ENCODE measurements around the gene CNNM2.
"Not testable (repeated sequence)": the region's sequence is repeated elsewhere in the genome, so short reads cannot be mapped to it uniquely, and the experiment has no call there.

The CNNM2 gene

GRCh38 chr10:103042908-103043307, 124.8 kb downstream of the CNNM2 start:
- no peak for DNase-seq

- no peak for DNase-seq
Observed at GRCh38 chr10:103044942-103045489, 126.9 kb downstream of the CNNM2 start.

GRCh38 chr10:103045961-103046360, 127.9 kb downstream of the CNNM2 start:
- no peak for DNase-seq

- DNase-seq, result no peak
Observed at GRCh38 chr10:103047381-103047780, 129.3 kb downstream of the CNNM2 start.

- no peak for DNase-seq
Observed at GRCh38 chr10:103049237-103049636, 131.1 kb downstream of the CNNM2 start.

GRCh38 chr10:103053659-103054581, 135.8 kb downstream of the CNNM2 start:
- DNase-seq, result peak; percentile 45

GRCh38 chr10:103054621-103055020, 136.5 kb downstream of the CNNM2 start:
- peak; percentile 46 for DNase-seq

- no peak for DNase-seq
Observed at GRCh38 chr10:103055105-103055504, 137.0 kb downstream of the CNNM2 start.

- no peak for DNase-seq
Observed at GRCh38 chr10:103058034-103058433, 139.9 kb downstream of the CNNM2 start.

- DNase-seq, result no peak
Observed at GRCh38 chr10:103060575-103060974, 142.5 kb downstream of the CNNM2 start.

GRCh38 chr10:103062854-103063590, 144.9 kb downstream of the CNNM2 start:
- DNase-seq, result peak; percentile 70

GRCh38 chr10:103064956-103065355, 146.9 kb downstream of the CNNM2 start:
- DNase-seq, result no peak

- no peak for DNase-seq
Observed at GRCh38 chr10:103066141-103067098, 148.3 kb downstream of the CNNM2 start.

- DNase-seq, result not testable (repeated sequence)
Observed at GRCh38 chr10:103067099-103067477, 149.0 kb downstream of the CNNM2 start.

- no peak for DNase-seq
Observed at GRCh38 chr10:103067484-103067883, 149.4 kb downstream of the CNNM2 start.

GRCh38 chr10:103067956-103068355, 149.9 kb downstream of the CNNM2 start:
- no peak for DNase-seq

GRCh38 chr10:103069453-103070331, 151.6 kb downstream of the CNNM2 start:
- DNase-seq, result peak; percentile 37

- DNase-seq, result no peak
Observed at GRCh38 chr10:103072276-103072675, 154.2 kb downstream of the CNNM2 start.

- DNase-seq, result no peak
Observed at GRCh38 chr10:103072891-103073290, 154.8 kb downstream of the CNNM2 start.

- DNase-seq, result no peak
Observed at GRCh38 chr10:103077020-103077419, 158.9 kb downstream of the CNNM2 start.
